Suprapubic skin (tissue), 4 donors: ENCODE results near the gene MMP2.

Source experiments
- EP300 ChIP-seq: sonication (generic); formaldehyde crosslinking; IDR thresholded peaks from one replicate; pipeline ENCODE4 v1.6.1; 2017; ENCODE audit warnings: antibody characterized with exemption
- POLR2A ChIP-seq, 2 donors: fragments of 450-650 bp; IDR thresholded peaks; one replicate each; pipeline ENCODE4 v1.6.1; 2017; ENCODE audit warnings: antibody characterized with exemption in 2 of 2, mild to moderate bottlenecking in 2 of 2, moderate library complexity in 2 of 2
- POLR2AphosphoS5 ChIP-seq, 3 donors: sonication (generic); formaldehyde crosslinking; IDR thresholded peaks; one replicate each; pipeline ENCODE4 v1.6.1; 2017; ENCODE audit warnings: antibody characterized with exemption in 3 of 3
- TF ChIP-seq, protein P1 (sequence below), 2 donors: fragments of 200-600 bp in 1 of 2; fragments of 450-650 bp in 1 of 2; sonication (generic) in 1 of 2; IDR thresholded peaks; one replicate each; pipeline ENCODE4 v1.5.1; 2016 to 2019; ENCODE audit warnings: antibody characterized with exemption in 2 of 2, mild to moderate bottlenecking in 1 of 2, moderate library complexity in 1 of 2

DNA sequence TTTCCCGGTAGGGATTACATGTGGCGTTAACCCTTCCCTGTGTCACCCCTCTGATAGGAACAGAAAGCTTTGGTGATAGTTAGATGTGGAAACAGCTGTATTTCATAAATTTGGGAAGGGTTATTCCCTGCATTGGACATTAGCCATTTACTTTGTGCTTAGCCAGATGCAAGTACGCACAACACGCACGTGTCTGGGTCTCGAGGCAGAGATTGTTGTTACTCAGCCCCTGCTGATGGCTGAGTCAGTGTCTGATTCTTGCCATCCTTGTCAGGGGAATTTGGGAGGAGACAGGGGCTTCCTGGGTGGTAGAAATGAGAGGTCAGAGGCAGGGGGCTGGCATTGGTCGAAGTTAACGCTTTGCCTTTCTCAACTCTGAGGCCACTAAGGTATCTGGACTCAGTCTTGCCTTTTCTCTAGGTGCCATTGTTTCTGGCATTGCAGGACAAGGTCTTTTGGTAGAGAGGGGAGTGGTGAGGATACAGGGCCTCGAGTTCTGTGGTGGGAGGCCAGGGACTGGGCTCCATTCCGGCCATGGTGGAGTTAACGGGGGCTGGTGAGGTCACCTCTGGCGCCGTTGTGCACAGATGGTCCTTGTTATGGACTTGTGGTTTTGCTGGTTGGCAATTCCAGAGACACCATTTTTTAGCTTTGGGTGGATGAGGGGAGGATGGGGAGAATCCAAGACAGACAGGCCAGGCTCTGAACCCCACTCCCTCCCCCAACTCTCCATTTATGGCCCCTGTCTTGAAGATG, 8.2 kb downstream of the MMP2 start:
- TF ChIP-seq, protein P1, sequence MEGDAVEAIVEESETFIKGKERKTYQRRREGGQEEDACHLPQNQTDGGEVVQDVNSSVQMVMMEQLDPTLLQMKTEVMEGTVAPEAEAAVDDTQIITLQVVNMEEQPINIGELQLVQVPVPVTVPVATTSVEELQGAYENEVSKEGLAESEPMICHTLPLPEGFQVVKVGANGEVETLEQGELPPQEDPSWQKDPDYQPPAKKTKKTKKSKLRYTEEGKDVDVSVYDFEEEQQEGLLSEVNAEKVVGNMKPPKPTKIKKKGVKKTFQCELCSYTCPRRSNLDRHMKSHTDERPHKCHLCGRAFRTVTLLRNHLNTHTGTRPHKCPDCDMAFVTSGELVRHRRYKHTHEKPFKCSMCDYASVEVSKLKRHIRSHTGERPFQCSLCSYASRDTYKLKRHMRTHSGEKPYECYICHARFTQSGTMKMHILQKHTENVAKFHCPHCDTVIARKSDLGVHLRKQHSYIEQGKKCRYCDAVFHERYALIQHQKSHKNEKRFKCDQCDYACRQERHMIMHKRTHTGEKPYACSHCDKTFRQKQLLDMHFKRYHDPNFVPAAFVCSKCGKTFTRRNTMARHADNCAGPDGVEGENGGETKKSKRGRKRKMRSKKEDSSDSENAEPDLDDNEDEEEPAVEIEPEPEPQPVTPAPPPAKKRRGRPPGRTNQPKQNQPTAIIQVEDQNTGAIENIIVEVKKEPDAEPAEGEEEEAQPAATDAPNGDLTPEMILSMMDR (IDR thresholded peaks at IDR 0.05): no peak
- peak; percentile 46 to 63 (median 49) for TF ChIP-seq POLR2AphosphoS5 (IDR thresholded peaks at IDR 0.05)
- TF ChIP-seq POLR2A (IDR thresholded peaks at IDR 0.05): no peak
- TF ChIP-seq EP300: no peak
